GM12878 (cell line): Measurements from ENCODE around the gene TCF7L1.

Experiments used
- ATF3 ChIP-seq: IDR thresholded peaks from 2 replicates; pipeline ENCODE4 v1.6.1; 2011; ENCODE audit warnings: low read depth, mild to moderate bottlenecking, low read length, moderate library complexity, borderline replicate concordance; ENCODE audit errors: extremely low read depth
- POLR2AphosphoS5 ChIP-seq: IDR thresholded peaks from 2 replicates; pipeline ENCODE4 v1.6.1; 2011; ENCODE audit warnings: mild to moderate bottlenecking, low read length, inconsistent platforms
- RUNX3 ChIP-seq: IDR thresholded peaks from 2 replicates; pipeline ENCODE4 v1.6.1; 2012; ENCODE audit warnings: low read length, inconsistent platforms
- SMAD1 ChIP-seq: fragments of 450-650 bp; IDR thresholded peaks from 2 replicates; pipeline ENCODE4 v1.6.1; 2018; ENCODE audit warnings: mild to moderate bottlenecking, low read depth; ENCODE audit not compliant: partially characterized antibody
- ZNF592 ChIP-seq: fragments of 450-650 bp; IDR thresholded peaks from 2 replicates; pipeline ENCODE4 v1.6.1; 2017; ENCODE audit warnings: mild to moderate bottlenecking, moderate library complexity
- ZZZ3 ChIP-seq: IDR thresholded peaks from 2 replicates; pipeline ENCODE4 v1.6.1; 2011; ENCODE audit warnings: low read depth; ENCODE audit not compliant: control insufficient read depth, insufficient read length
- TF ChIP-seq, protein P1 (sequence below), 3 experiments: IDR thresholded peaks in 2 of 3; conservative IDR thresholded peaks in 1 of 3; 2 replicates each; pipeline ENCODE4 v1.5.1; 2011; ENCODE audit warnings: low read depth in 3 of 3, low read length in 3 of 3, mild to moderate bottlenecking in 3 of 3, control low read depth in 2 of 3, moderate library complexity in 2 of 3, inconsistent platforms in 1 of 3, mixed read lengths in 1 of 3; ENCODE audit not compliant: control insufficient read depth in 2 of 3, insufficient read depth in 1 of 3; ENCODE audit errors: extremely low read depth in 1 of 3

- TF ChIP-seq SMAD1 (no peak), ZNF592 (no peak), ZZZ3 (no peak), ATF3 (no peak), POLR2AphosphoS5 (no peak), RUNX3 (no peak)
- TF ChIP-seq, protein P1, sequence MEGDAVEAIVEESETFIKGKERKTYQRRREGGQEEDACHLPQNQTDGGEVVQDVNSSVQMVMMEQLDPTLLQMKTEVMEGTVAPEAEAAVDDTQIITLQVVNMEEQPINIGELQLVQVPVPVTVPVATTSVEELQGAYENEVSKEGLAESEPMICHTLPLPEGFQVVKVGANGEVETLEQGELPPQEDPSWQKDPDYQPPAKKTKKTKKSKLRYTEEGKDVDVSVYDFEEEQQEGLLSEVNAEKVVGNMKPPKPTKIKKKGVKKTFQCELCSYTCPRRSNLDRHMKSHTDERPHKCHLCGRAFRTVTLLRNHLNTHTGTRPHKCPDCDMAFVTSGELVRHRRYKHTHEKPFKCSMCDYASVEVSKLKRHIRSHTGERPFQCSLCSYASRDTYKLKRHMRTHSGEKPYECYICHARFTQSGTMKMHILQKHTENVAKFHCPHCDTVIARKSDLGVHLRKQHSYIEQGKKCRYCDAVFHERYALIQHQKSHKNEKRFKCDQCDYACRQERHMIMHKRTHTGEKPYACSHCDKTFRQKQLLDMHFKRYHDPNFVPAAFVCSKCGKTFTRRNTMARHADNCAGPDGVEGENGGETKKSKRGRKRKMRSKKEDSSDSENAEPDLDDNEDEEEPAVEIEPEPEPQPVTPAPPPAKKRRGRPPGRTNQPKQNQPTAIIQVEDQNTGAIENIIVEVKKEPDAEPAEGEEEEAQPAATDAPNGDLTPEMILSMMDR (IDR thresholded peaks at IDR 0.05 in 2 of 3, conservative IDR thresholded peaks at IDR 0.05 in 1 of 3; ENCODE audit: control insufficient read depth in 2 of 3, extremely low read depth in 1 of 3, insufficient read depth in 1 of 3, low read depth in 3 of 3, low read length in 3 of 3), result no peak
These were observed 12.8 kb upstream of the TCF7L1 start for GRCh38 chr2:85120363-85120762.
